Measurements from ENCODE around the gene CALML3.

GRCh38 chr10:5545011-5545410 is 20.2 kb downstream of the CALML3 start:
- TF ChIP-seq CTCF (IDR thresholded peaks at IDR 0.05; ENCODE audit: low read length) (no peak), EZH2 (IDR thresholded peaks at IDR 0.05; ENCODE audit: borderline replicate concordance, low read length) (no peak)

All from OCI-LY1 (cell line).